Stomach smooth muscle (tissue), 2 donors: ENCODE results near the gene ARHGAP18.

Experiments used
- H3K27ac ChIP-seq: one replicate; pipeline ENCODE4 v1.7.0; 2013; ENCODE audit warnings: mild to moderate bottlenecking, low read length, inconsistent platforms
- H3K27me3 ChIP-seq, 2 donors: one replicate each; pipeline ENCODE4 v1.7.0; 2013; ENCODE audit warnings: low read length in 2 of 2; ENCODE audit not compliant: insufficient read depth in 2 of 2, control insufficient read depth in 1 of 2
- H3K36me3 ChIP-seq, 2 donors: one replicate each; pipeline ENCODE4 v1.7.0; 2013; ENCODE audit warnings: low read length in 2 of 2; ENCODE audit not compliant: control insufficient read depth in 2 of 2, insufficient read depth in 2 of 2
- H3K4me1 ChIP-seq: one replicate; pipeline ENCODE4 v1.7.0; 2013; ENCODE audit warnings: low read length; ENCODE audit not compliant: control insufficient read depth, insufficient read depth
- H3K4me3 ChIP-seq, 2 donors: one replicate each; pipeline ENCODE4 v1.7.0; 2013; ENCODE audit warnings: low read length in 2 of 2
- H3K9ac ChIP-seq, 2 donors: one replicate each; pipeline ENCODE4 v1.7.0; 2013; ENCODE audit warnings: low read length in 2 of 2, mild to moderate bottlenecking in 1 of 2
- H3K9me3 ChIP-seq, 2 donors: one replicate each; pipeline ENCODE4 v1.7.0; 2013; ENCODE audit warnings: low read length in 2 of 2; ENCODE audit not compliant: control insufficient read depth in 2 of 2
- donor health status: healthy.
- donor health status: Pancreatic carcinoma.

The ARHGAP18 gene

GRCh38 chr6:129691709-129692108 is 18.3 kb downstream of the ARHGAP18 start:
- H3K36me3 ChIP-seq: no peaks in the 10 kb centered on the region
- no peak overlapping the region for H3K4me3 ChIP-seq
- H3K9ac ChIP-seq: no peak overlapping the region
- H3K4me1 ChIP-seq: no peaks in the 10 kb centered on the region
- H3K9me3 ChIP-seq: no peaks in the 10 kb centered on the region
- no peak overlapping the region for H3K27ac ChIP-seq
- no peaks in the 10 kb centered on the region for H3K27me3 ChIP-seq

- Histone ChIP-seq H3K9me3 (no peaks in the 10 kb centered on the region), H3K27me3 (no peaks in the 10 kb centered on the region), H3K9ac (no peak overlapping the region), H3K36me3 (no peaks in the 10 kb centered on the region), H3K27ac (no peak overlapping the region), H3K4me1 (no peaks in the 10 kb centered on the region), H3K4me3 (no peak overlapping the region)
Measured at GRCh38 chr6:129691043-129691640, 18.8 kb downstream of the ARHGAP18 start.

GRCh38 chr6:129686941-129687627 is 22.9 kb downstream of the ARHGAP18 start:
- no peaks in the 10 kb centered on the region for H3K27me3 ChIP-seq
- no peak overlapping the region for H3K9ac ChIP-seq
- H3K4me3 ChIP-seq: no peak overlapping the region
- no peaks in the 10 kb centered on the region for H3K4me1 ChIP-seq
- no peak overlapping the region for H3K27ac ChIP-seq
- H3K9me3 ChIP-seq: no peaks in the 10 kb centered on the region
- no peaks in the 10 kb centered on the region for H3K36me3 ChIP-seq

- Histone ChIP-seq H3K4me1 (no peaks in the 10 kb centered on the region), H3K36me3 (no peaks in the 10 kb centered on the region), H3K27ac (no peak overlapping the region), H3K4me3 (no peak overlapping the region), H3K9me3 (no peaks in the 10 kb centered on the region), H3K27me3 (no peaks in the 10 kb centered on the region), H3K9ac (no peak overlapping the region)
Measured at GRCh38 chr6:129685662-129686031, 24.3 kb downstream of the ARHGAP18 start.

- Histone ChIP-seq H3K36me3 (no peaks in the 10 kb centered on the region), H3K4me3 (no peak overlapping the region), H3K4me1 (no peaks in the 10 kb centered on the region), H3K9me3 (no peaks in the 10 kb centered on the region), H3K9ac (no peak overlapping the region), H3K27me3 (no peaks in the 10 kb centered on the region), H3K27ac (no peak overlapping the region)
Measured at GRCh38 chr6:129684903-129685661, 24.9 kb downstream of the ARHGAP18 start.

GRCh38 chr6:129684323-129684884 is 25.6 kb downstream of the ARHGAP18 start:
- Histone ChIP-seq H3K27me3 (no peaks in the 10 kb centered on the region), H3K9me3 (no peaks in the 10 kb centered on the region), H3K36me3 (no peaks in the 10 kb centered on the region), H3K4me1 (no peaks in the 10 kb centered on the region), H3K27ac (no peak overlapping the region), H3K9ac (no peak overlapping the region), H3K4me3 (no peak overlapping the region)

- Histone ChIP-seq H3K4me3 (no peak overlapping the region), H3K9ac (no peak overlapping the region), H3K4me1 (no peaks in the 10 kb centered on the region)
Measured at GRCh38 chr6:129683601-129684322, 26.2 kb downstream of the ARHGAP18 start.

GRCh38 chr6:129681913-129682205 is 28.1 kb downstream of the ARHGAP18 start:
- H3K9ac ChIP-seq: no peak overlapping the region
- H3K36me3 ChIP-seq: no peaks in the 10 kb centered on the region
- H3K4me3 ChIP-seq: no peak overlapping the region
- no peak overlapping the region for H3K27ac ChIP-seq
- H3K4me1 ChIP-seq: no peaks in the 10 kb centered on the region
- no peaks in the 10 kb centered on the region for H3K27me3 ChIP-seq
- H3K9me3 ChIP-seq: no peaks in the 10 kb centered on the region

More at GRCh38 chr6:129683601-129684322, 26.2 kb downstream of the ARHGAP18 start:
- H3K27me3 ChIP-seq: no peaks in the 10 kb centered on the region
- peak overlapping the region; percentile 33 for H3K27ac ChIP-seq
- no peaks in the 10 kb centered on the region for H3K9me3 ChIP-seq
- H3K36me3 ChIP-seq: no peaks in the 10 kb centered on the region

- Histone ChIP-seq H3K4me1 (no peaks in the 10 kb centered on the region), H3K27me3 (no peaks in the 10 kb centered on the region), H3K9ac (no peak overlapping the region), H3K36me3 (no peaks in the 10 kb centered on the region), H3K4me3 (no peak overlapping the region), H3K27ac (no peak overlapping the region), H3K9me3 (no peaks in the 10 kb centered on the region)
Measured at GRCh38 chr6:129680633-129681032, 29.3 kb downstream of the ARHGAP18 start.

- no peaks in the 10 kb centered on the region for H3K9me3 ChIP-seq
- no peak overlapping the region for H3K9ac ChIP-seq
- no peaks in the 10 kb centered on the region for H3K4me1 ChIP-seq
- H3K36me3 ChIP-seq: no peaks in the 10 kb centered on the region
- no peak overlapping the region for H3K4me3 ChIP-seq
- H3K27ac ChIP-seq: no peak overlapping the region
- H3K27me3 ChIP-seq: no peaks in the 10 kb centered on the region
Measured at GRCh38 chr6:129679758-129680157, 30.2 kb downstream of the ARHGAP18 start.
